A549 treated with AZD2906 at 1 μM for 4 hours (cell line): ENCODE data around the gene ERVMER34-1. TPM values are rescaled to one million over a fixed set of nuclear protein-coding genes. Genes with fewer than 3 reads are reported as not detected.

ENCODE experiments used
- total RNA-seq: library from RNA; stranded (reverse); fragments of 200-300 nt; extraction: Qiagen RNA extraction; gene quantifications from 5 replicates; pipeline ENCODE4 v1.2.3, GENCODE V29; 2022

The ERVMER34-1 gene, protein sequence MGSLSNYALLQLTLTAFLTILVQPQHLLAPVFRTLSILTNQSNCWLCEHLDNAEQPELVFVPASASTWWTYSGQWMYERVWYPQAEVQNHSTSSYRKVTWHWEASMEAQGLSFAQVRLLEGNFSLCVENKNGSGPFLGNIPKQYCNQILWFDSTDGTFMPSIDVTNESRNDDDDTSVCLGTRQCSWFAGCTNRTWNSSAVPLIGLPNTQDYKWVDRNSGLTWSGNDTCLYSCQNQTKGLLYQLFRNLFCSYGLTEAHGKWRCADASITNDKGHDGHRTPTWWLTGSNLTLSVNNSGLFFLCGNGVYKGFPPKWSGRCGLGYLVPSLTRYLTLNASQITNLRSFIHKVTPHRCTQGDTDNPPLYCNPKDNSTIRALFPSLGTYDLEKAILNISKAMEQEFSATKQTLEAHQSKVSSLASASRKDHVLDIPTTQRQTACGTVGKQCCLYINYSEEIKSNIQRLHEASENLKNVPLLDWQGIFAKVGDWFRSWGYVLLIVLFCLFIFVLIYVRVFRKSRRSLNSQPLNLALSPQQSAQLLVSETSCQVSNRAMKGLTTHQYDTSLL
- 0.35 to 0.71 TPM (median 0.49 TPM) in 5 replicates for total RNA-seq

DNA sequence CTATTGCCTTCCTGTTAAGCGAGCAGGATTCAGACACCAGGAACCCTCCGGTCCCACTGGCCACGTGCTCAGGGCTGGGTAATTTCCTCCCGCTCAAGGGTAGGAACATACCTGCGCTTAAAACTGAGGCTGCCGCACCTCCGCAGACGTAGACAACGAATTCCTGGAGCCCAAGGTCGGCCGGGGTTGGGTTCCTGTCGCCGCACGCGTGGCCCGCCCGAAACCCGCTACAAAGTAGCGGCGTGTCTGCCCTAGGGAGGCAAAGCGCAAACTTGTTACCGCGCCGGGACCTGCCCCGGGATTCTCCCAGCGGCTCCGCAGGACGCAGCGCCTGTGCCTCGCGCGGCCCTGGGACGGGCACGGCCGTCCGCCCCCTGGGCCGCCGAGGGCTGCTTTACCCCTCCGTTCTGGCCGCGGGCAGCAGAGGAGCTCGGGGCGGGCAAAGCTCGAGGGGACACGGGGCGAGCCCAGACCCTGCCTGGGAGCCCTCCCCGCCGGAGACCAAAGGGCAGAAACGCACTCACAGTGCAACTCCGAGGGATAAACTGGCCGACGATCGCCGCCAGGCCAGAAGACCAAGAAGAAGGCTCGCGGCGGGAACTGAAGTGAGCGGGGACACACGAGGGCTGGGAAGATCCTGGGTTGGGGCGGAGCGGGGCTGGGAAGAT lies at the start of gene ERVMER34-1:
ERVMER34-1 (minus strand) TSS at position 607 of the 668 bp plus-strand sequence. CDS start 5,905 bp downstream, outside the sequence.

Other genes with a start within 250 kb of the ERVMER34-1 start
- gene USP46, start 92.1 kb downstream of the ERVMER34-1 start, total RNA-seq: 5.6 to 7.7 TPM (median 7.2 TPM) in 5 replicates
- 0.13 to 0.20 TPM (median 0.14 TPM) in 5 replicates for gene RASL11B, start 110.9 kb upstream of the ERVMER34-1 start, total RNA-seq